ENCODE results near the gene FBXW4. TPM values are rescaled to one million over a fixed set of nuclear protein-coding genes. Genes with fewer than 3 reads are reported as not detected.

Gene FBXW4
- total and polyA plus RNA-seq, 2 of the 8 experiments (the other 6 are each of a cell fraction or from before 2014, with no cell fraction given), result 29.0 to 32.8 TPM

DNA sequence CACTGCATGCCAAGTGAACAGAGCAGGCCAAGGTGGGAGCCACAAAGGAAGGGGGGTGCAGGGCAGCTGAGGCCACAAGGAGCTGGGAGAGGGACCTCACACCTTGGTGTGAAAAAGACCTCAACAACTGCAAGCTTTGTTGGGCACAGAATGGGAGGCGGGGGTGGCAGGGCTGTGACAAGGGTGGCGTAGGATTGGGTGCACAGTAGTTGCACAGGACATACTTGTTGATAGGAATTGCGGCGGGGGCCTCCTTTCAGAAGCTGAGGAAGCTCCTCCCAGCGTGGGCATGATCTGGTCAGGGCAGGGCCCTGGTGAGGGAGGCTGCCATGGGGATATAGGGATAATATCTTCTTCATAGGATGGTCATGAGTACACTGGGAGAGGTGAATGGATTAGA is 132.7 kb downstream of the FBXW4 start:
- Histone ChIP-seq H2BK15ac (ENCODE audit: low read length) (no peak overlapping the region), H3K18ac (ENCODE audit: extremely low read depth, low read length) (no peak overlapping the region), H3K36me3 (ENCODE audit: control insufficient read depth in 2 of 4, insufficient read depth in 4 of 4, low read length in 3 of 4) (no peaks in the 10 kb centered on the region), H2AK5ac (ENCODE audit: low read depth, low read length) (no peak overlapping the region), H2AFZ (ENCODE audit: low read length) (no peak overlapping the region), H3K23me2 (ENCODE audit: low read depth, low read length) (no peaks in the 10 kb centered on the region; the same call in 1 of the 2 replicates), H2BK20ac (ENCODE audit: low read length) (no peak overlapping the region), H3K9me3 (ENCODE audit: insufficient read depth in 2 of 2, low read depth in 1 of 2, low read length in 1 of 2) (no peaks in the 10 kb centered on the region), H3K56ac (replicated peaks; ENCODE audit: insufficient read length, low read depth, low read length) (no peak overlapping the region), H3K4me2 (ENCODE audit: insufficient read depth in 1 of 2, low read depth in 2 of 2, low read length in 2 of 2) (no peak overlapping the region), H4K91ac (replicated peaks; ENCODE audit: insufficient read length, low read length) (no peak overlapping the region), H2BK120ac (replicated peaks; ENCODE audit: low read depth, low read length) (no peak overlapping the region), H2BK12ac (ENCODE audit: low read depth, low read length) (no peak overlapping the region), H2BK5ac (ENCODE audit: low read depth, low read length) (no peak overlapping the region), H3K4me1 (replicated peaks in 1 of 4; ENCODE audit: control insufficient read depth in 3 of 4, insufficient read depth in 4 of 4, low read length in 3 of 4) (peaks cover 0 to 6% (median 3%) of the 10 kb centered on the region in 4 experiments; a peak in 4 of 7 replicates), H3K27me3 (replicated peaks in 1 of 4; ENCODE audit: control insufficient read depth in 3 of 4, extremely low read depth in 1 of 4, insufficient read depth in 3 of 4, low read length in 3 of 4) (peaks cover 1 to 15% (median 14%) of the 10 kb centered on the region in 4 experiments), H3K23ac (ENCODE audit: insufficient read length) (no peak overlapping the region), H3K9ac (replicated peaks in 1 of 4; ENCODE audit: extremely low read depth in 1 of 4, low read depth in 3 of 4, low read length in 3 of 4) (no peak overlapping the region), H3K27ac (ENCODE audit: low read depth, low read length) (no peak overlapping the region), H3K4ac (replicated peaks; ENCODE audit: insufficient read length, low read depth, low read length) (no peak overlapping the region), H3K79me2 (ENCODE audit: control insufficient read depth in 1 of 2, insufficient read depth in 2 of 2, low read length in 2 of 2) (no peaks in the 10 kb centered on the region), H3K79me1 (ENCODE audit: low read depth, low read length) (no peaks in the 10 kb centered on the region), H3K14ac (ENCODE audit: insufficient read length) (no peak overlapping the region), H4K8ac (ENCODE audit: extremely low read depth, insufficient read depth, low read length) (no peak overlapping the region), H4K20me1 (replicated peaks in 1 of 2; ENCODE audit: control insufficient read depth in 1 of 2, insufficient read depth in 2 of 2, low read length in 2 of 2) (peaks cover 0 to 4% of the 10 kb centered on the region in 2 experiments), H3K4me3 (ENCODE audit: extremely low read depth in 1 of 4, insufficient read depth in 2 of 4, low read depth in 3 of 4, low read length in 4 of 4) (no peak overlapping the region), H4K5ac (ENCODE audit: insufficient read length, low read depth, low read length) (no peak overlapping the region)
- no peak for FAIRE-seq
- CTCF ChIA-PET (ENCODE audit: partially characterized antibody), result interaction anchor here (0.9 to 8.5 kb wide), 9 partner anchors 8 to 401 kb away, joined by 3 to 65 read pairs (median 6); no protein-coding TSS in a partner anchor
- no peak for DNase-seq (ENCODE audit: low read depth in 1 of 2, low spot score in 2 of 2)
- 93% methylated on average over 5 of the region's 5 CpGs; no CpG with 5 or more reads in 1 of the 2 experiments for WGBS, 2 experiments (ENCODE audit: extremely low coverage in 1 of 2, insufficient coverage in 1 of 2, insufficient read length in 1 of 2, insufficient replicate concordance in 2 of 2, low coverage in 1 of 2, low lambda C conversion rate in 2 of 2, missing lambda C conversion rate in 1 of 2)
- POLR2A ChIA-PET (ENCODE audit: partially characterized antibody), result interaction anchor here (2.8 kb wide), 1 partner anchor 11 kb away, joined by 9 read pairs; no protein-coding TSS in a partner anchor
- TF ChIP-seq, protein P1, sequence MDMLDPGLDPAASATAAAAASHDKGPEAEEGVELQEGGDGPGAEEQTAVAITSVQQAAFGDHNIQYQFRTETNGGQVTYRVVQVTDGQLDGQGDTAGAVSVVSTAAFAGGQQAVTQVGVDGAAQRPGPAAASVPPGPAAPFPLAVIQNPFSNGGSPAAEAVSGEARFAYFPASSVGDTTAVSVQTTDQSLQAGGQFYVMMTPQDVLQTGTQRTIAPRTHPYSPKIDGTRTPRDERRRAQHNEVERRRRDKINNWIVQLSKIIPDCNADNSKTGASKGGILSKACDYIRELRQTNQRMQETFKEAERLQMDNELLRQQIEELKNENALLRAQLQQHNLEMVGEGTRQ (IDR thresholded peaks at IDR 0.05; ENCODE audit: low read length), result no peak
- no peak for TF ChIP-seq TEAD4 (IDR thresholded peaks at IDR 0.05; ENCODE audit: low read depth, low read length)
- no peak for TF ChIP-seq POLR2A (IDR thresholded peaks at IDR 0.05; ENCODE audit: control extremely low read depth in 1 of 2, low read depth in 2 of 2, low read length in 2 of 2)
- no peak for TF ChIP-seq EZH2 (IDR thresholded peaks at IDR 0.05; ENCODE audit: low read depth, low read length, severe bottlenecking)
- TF ChIP-seq FOSL1 (IDR thresholded peaks at IDR 0.05; ENCODE audit: insufficient read depth, low read depth, low read length), result no peak
- TF ChIP-seq RAD21 (IDR thresholded peaks at IDR 0.05 in 1 of 2, conservative IDR thresholded peaks at IDR 0.05 in 1 of 2; ENCODE audit: low read depth in 2 of 2, low read length in 2 of 2), result no peak
- TF ChIP-seq POU5F1 (IDR thresholded peaks at IDR 0.05; ENCODE audit: low read depth, low read length), result no peak
- TF ChIP-seq YY1 (IDR thresholded peaks at IDR 0.05; ENCODE audit: low read depth, low read length), result no peak
- TF ChIP-seq ASH2L (IDR thresholded peaks at IDR 0.05; ENCODE audit: low read length), result no peak
- TF ChIP-seq TCF12 (IDR thresholded peaks at IDR 0.05; ENCODE audit: low read depth, low read length), result no peak
- TF ChIP-seq SUZ12 (IDR thresholded peaks at IDR 0.05; ENCODE audit: low read length), result no peak
- no peak for TF ChIP-seq CBX5 (IDR thresholded peaks at IDR 0.05; ENCODE audit: low read depth, low read length)
- no peak for TF ChIP-seq POLR2AphosphoS5 (IDR thresholded peaks at IDR 0.05; ENCODE audit: low read depth, low read length)

All from H1 (cell line).